Adrenal gland (tissue), 5 donors: ENCODE data around the gene TRIM23.

Experiments used
- CTCF ChIP-seq, 6 experiments: fragments of 450-650 bp in 4 of 6; fragments of 200-600 bp in 2 of 6; sonication (generic) in 1 of 6; IDR thresholded peaks; 1 replicate in 5 of 6; 2 replicates in 1 of 6; pipeline versions ENCODE4 v1.5.1 to v1.8.0; 2016 to 2021; ENCODE audit warnings: antibody characterized with exemption in 6 of 6, mild to moderate bottlenecking in 2 of 6, moderate library complexity in 1 of 6
- POLR2A ChIP-seq, 2 donors: fragments of 450-650 bp; IDR thresholded peaks; one replicate each; pipeline ENCODE4 v1.6.1; 2017; ENCODE audit warnings: antibody characterized with exemption in 2 of 2, mild to moderate bottlenecking in 2 of 2, moderate library complexity in 1 of 2
- donor health status: DM: no; HTN: no; CAD: no.

GRCh38 chr5:65668696-65669095 lies 44.6 kb upstream of the TRIM23 start:
- TF ChIP-seq CTCF (IDR thresholded peaks at IDR 0.05) (no peak), POLR2A (IDR thresholded peaks at IDR 0.05) (no peak)
